Muscle of back (tissue), 11 donors: ENCODE measurements around the gene DNAH3. TPM values are rescaled to one million over a fixed set of nuclear protein-coding genes. Genes with fewer than 3 reads are reported as not detected.
"Not testable (repeated sequence)": the region's sequence is repeated elsewhere in the genome, so short reads cannot be mapped to it uniquely, and the experiment has no call there.

Experiments
- DNase-seq, 3 donors: peaks; one replicate each; pipeline versions ENCODE4 v3.0.0 to v3.0.0-alpha.2; 2013
- polyA plus RNA-seq, 10 donors: library from polyadenylated mRNA; unstranded; fragments of 120-200 nt; gene quantifications; one replicate each; pipeline ENCODE4 v1.2.1, GENCODE V29; 2013; ENCODE audit not compliant: insufficient read length in 10 of 10

Gene DNAH3
- polyA plus RNA-seq, 10 donors, result 0.03 to 0.54 (median 0.25) TPM

DNA sequence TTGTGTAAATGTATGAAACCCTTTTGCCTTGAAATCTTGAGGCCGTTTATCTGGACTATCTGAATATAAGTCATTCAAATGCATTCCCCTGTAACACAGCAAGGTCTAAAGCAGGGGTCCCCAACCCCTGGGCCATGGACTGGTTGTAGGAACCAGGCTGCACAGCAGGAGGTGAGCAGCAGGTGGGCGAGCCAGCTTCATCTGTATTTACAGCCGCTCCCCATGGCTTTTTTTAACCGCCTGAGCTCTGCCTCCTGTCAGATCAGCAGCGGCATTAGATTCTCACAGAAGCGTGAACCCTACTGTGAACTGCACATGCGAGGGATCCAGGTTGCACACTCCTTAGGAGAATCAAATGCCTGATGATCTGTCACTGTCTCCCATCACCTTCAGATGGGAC is 24.1 kb downstream of the DNAH3 start:
- DNase-seq, result no peak

DNA sequence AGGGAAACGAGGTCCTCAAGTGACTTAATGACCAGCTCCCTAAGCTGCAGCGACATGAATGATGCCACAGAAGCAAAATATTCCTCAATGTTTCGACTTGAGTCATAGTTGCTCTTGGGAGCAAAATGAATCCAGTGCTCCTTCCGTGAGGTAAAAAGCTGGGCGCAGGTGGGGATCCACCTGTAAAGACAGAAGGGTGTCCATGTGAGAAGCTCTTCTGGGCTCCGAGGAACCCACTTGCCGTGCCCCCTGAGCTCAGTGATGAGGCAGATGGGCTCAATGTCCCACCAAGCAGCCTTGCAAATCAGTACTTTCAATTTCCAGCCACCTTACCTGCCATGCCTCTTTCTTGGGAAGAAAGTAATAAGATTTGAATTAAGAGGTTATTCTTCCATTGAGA is 25.5 kb downstream of the DNAH3 start:
- no peak for DNase-seq

DNA sequence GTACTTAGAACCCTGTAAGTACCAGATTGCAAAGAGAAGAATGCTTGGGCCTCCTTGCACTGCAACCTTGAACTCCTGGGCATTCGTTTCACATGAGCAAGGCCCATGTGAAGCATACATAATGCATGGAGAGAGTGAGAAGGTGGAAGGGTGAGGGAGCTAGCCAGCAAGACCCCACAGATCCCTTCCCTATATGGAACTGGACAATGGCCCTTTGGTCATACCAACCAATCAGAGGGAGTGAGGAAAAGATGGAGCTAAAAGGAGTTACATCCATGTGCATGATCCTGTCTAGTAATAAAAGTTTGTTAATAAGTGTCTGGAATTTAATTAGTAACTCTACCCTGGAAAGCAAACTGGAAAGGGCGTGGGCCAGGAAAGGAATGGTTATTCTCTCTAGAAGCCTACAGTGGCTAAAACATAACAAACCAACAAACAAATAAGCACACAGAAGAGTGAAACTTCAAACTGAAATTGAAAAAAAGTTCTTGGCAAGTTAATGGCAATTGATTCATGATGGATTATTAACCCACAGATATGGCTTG is 29.6 kb downstream of the DNAH3 start:
- DNase-seq, result no peak

DNA sequence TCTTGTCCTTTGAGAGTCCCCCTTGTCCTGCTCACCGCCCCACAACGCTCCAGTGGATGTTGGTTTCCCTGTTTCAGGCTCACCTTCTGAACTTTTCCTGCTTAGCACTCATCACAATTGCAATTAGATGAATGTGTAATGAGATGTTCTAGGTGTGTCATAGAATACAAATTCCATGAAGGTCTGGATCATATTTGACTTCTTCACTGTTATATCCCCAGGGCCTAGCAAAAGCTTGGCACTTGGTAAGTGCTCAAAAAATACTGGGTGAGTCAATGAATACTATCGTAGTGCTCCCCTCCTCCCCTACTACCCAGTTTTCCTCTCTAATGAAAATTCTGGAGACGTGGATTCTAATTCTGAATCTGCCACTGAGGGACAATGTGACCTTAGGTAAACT is 33.1 kb downstream of the DNAH3 start:
- no peak for DNase-seq

DNA sequence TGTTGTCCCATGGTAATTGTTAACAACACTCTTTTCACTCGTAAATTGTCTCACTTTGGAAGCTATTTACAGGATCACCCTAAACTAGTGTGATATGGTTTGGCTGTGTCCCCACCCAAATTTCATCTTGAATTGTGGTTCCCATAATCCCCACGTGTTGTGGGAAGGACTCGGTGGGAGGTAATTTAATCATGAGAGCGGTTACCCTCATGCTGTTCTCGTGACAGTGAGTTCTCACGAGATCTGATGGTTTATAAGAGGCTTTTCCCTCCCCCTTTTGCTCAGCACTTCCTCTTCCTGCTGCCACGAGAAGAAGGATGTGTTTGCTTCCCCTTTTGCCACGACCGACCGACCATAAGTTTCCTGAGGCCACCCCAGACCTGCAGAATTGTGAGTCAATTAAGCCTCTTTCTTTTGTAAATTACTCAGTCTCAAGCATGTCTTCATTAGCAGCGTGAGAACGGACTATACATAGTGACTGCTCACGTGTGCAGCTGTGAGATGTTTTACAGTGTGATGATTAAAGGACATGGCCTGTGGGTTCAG is 34.4 kb downstream of the DNAH3 start:
- DNase-seq, result peak in 1 of 3 donors; percentile 7

DNA sequence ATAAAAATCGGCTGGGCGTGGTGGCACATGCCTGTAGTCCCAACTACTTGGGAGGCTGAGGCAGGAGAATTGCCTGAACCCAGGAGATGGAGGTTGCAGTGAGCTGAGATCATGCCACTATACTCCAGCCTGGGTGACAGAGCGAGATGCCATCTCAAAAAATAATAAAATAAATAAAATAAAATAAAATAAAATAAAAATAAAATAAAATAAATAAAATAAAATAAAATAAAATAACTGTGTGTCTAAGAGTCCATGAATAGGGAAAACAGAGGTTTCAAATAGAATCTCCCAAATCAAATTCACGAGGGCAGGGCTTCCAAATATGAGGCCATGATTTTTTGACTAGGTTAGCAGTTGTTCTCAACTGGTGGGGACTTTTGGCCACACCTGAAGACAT is 35.1 kb downstream of the DNAH3 start:
- not testable (repeated sequence) for DNase-seq

DNA sequence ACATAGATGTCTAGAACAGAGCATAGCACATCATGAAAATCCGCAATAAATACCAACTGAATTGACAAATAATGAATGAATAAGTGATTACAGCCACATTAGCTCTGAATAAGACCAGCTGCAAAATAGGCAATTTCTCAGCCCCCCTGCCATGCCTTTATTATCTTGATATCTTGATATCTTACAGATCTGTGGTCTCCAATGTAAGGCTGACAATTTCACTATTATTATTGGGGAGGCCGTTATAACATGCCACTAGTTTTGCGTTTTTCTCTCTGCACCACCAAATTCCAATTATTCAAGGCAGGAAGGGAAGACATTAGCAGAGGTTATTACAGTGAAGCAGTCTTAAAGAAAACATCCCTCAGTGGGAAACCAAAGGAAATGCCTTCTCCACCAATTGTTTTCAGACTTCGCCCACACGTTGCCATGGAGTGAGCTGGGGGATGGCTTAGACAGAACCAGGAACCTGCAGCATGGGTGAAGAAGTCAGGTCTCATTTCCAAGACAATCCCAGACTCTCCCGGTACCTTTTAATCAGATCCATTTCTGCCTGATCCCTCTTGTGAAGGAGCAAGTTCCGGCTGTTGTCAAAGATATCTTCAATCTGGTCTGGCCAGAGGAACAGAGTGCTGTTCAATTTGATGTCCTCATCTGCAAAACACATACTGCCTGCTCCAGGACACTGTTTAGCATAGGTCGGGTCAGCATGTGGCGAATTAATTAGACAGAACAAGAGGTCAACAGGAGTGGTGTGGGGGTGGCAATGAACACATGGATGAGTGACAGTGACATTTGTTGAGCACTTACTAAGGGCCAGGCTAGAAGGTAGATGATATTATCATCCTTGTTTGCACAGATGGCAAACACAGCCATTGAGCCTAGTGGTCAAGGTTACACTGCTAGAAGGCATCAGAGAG is 46.4 kb downstream of the DNAH3 start:
- peak in 2 of 3 donors; percentile 24 to 31 for DNase-seq

DNA sequence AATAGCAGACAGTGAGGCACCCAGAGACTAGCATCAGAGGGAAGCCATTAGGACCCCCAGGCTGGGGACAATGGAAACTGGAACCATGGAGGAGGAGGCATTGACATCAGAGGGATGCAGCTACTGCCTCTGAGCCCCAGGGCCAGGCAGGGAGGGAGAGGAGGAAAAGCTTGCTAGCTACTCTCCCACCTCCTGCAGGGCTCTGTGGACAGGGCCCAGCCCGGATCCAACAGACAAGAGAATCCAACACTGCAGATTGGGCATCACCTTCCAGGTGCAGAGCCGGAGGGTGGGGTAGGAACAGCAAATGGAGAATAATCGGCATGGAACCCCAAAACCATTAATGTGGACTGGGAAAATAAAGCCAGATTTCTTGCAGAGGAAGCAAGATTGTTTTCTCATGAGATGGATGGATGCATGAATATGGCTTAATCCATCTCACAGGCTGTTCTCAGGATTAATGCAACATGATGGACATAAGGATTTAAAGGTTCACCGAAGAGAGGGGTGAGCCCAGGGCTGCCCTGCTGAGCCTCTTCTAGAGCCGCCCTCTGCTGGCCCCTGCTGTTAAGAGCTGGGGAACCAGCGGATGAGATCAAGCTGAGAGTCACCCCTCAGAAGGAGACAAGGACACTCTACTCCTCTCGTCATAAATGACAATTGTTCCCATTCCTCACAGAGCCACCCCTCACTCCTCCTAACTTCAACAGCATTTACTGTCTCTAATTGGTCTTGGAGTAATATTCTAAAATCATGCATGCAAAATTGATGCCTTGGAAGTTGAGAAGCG is 48.8 kb downstream of the DNAH3 start:
- DNase-seq, result peak in 1 of 3 donors; percentile 9

DNA sequence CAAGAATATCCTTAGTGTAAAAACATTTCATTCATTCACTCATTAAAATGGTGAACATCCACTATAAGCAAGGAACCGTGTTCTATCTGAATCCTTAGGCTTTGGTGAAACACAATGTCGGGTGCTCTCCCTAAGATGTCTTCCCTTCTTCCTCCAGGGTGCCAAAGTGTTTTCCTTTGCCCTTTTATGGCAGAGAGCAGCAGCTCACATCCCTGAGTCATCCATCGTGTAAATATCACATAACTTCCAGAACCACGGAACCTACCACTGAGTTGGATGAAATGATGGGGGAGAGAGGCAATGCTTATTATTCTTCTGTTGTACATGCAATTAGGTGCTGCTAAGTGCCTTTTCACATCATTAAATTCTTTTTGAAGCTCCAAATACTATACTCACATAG is 50.2 kb downstream of the DNAH3 start:
- peak in 1 of 3 donors; percentile 49 for DNase-seq

DNA sequence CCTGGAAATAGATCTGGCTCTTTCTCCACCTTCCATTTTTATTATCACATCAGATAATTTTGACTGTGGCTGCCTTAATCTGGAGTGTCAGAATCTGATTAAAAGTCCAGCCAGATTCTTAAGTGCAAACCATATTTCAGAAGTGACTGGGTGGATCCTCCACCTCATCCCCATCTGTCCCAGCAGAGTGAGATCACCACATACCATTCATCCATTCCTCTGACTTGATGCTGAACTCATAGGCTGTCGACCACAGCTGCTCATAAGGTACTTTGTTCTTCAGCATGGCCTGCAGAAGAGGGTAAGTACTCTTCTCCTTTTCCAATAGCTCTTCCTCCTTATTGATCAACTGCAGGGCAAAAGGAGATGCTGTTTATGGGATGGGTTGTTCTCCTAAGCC is 53.5 kb downstream of the DNAH3 start:
- peak in 1 of 3 donors; percentile 11 for DNase-seq

DNA sequence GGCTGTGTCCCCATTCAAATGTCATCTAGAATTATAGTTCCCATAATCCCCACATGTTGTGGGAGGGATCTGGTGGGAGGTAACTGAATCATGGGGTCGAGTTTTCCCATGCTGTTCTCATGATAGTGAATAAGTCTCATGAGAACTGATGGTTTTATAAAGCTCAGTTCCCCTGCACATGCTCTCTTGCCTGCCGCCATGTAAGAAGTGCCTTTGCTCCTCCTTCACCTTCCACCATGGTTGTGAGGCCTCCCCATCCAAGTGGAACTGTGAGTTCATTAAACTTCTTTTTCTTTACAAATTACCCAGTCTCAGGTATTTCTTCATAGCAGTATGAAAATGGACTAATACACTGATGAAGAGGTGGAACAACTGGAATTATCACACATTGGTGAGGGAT is 55.9 kb downstream of the DNAH3 start:
- DNase-seq, result not testable (repeated sequence)

DNA sequence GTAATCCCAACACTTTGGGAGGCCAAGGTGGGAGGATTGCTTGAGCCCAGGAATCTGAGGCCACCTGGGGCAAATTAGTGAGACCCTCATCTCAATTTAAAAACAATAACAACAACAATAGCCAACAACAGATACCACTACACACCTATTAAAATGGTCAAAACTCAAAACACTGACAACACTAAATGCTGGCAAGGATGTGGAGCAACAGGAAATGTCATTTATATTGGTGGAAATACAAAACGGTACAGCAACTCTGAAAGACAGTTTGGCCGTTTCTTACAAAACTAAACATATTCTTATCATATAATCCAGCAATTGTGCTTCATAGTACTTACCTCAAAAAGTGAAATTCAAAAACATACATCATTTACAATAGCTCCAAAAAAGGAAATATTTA is 57.7 kb downstream of the DNAH3 start:
- no peak for DNase-seq

DNA sequence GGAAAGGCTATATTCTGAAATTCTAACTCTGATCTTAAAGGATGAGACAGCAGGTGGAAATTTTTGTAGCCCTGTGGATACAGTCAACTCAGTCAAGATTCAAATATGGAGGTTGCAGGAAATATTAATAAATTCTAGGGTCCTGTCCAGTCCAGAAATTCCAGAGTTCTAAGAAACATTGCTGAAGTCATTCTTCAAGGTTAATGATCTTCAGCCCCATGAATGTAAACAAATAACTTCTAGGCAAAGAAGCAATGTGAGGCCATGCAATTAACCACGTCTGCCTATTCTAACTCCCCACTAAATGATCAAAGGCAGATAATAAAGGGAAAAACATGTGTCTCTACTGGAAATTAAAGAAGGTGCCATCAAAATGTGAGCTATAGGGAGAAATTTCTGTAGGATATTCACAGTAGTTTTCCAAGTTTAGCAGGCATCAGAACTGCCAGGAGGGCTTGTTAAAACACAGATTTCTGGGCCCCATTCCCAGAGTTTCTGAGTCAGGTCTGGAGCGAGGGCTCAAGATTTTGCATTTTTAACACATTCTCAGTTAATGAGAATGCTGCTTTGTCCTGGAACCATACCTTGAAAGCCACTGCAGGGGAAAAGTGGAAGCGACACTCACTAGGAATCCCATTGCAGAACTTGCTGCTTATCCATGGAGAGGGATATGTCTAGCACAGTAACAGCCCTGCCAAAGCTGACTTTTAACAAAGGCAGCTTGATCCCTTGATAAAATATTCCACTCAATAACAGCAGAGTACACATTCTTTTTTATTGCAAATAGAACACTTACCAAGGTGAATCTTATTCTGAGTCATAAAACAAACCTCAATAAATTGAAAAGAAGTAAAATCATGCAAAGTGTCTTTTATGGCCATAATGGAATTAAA is 61.8 kb downstream of the DNAH3 start:
- DNase-seq, result no peak

DNA sequence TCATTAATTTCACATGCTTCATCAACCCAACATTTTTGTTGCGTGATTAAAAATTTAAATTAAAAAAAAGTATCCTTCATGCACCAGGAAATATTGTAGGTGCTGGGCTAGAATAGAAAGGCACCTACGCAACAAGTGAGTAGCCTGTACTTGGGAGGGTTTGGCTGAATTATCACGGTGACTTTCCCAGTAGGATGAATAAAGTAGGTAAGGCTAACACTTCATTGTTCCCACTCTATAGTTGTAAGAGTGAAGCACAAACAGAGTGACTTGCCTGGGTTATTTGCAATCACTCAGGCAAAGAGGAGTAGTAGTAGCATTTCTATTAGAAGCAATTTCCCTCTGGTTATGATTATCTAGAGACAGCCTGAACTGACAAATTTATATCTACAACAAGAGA is 62.5 kb downstream of the DNAH3 start:
- DNase-seq, result no peak

DNA sequence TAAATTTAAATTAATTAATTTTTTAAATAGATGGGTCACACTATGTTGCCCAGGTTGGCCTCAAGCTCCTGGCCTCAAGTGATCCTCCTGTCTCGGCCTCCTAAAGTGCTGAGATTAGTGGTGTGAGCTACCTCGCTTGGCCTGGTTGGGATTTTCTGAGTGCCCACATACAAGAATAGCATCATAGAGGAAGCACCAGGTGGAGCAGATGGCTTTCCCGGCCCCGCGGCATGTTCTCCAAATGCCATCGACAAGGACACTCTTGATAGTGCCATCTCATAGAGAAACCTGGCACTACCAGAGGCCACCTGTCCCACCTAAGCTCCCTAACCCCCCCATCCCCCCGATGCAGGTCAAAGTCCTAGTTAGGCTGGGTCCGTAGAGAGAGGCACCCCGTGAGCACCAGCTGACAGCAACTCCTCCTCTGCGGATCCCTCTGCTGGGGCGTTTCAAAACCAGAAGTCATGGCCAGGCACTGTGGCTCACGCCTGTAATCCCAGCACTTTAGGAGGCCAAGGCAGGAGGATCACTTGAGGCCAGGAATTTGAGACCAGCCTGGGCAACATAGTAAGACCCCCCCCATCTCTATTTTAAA is 65.9 kb downstream of the DNAH3 start:
- no peak for DNase-seq

DNA sequence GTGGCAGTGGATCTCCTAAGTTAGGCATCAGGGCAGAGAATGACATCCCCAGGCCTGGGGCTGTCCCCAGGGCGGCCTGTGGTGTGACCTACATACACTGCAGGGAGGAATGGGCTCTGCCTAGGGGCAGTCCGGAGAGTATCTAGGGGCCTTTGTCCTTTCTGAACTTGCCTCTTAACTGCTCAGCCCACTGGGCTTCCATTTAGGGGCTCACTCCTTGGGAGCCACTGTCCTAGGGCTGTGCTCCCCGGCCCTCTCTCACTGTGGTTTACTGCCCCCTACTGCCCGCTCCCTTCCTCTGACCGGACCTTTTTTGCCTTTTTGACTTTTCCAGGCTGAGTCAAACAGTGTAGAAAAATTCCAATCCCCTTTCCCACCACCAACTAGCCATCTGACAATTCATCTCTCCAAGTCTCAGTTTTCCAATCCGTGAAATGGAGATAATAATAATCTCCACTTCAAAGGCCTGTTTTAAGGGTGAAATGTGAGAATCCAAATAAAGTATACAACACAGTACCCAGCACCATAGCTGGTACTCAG is 66.8 kb downstream of the DNAH3 start:
- peak in 2 of 3 donors; percentile 42 to 66 for DNase-seq

DNA sequence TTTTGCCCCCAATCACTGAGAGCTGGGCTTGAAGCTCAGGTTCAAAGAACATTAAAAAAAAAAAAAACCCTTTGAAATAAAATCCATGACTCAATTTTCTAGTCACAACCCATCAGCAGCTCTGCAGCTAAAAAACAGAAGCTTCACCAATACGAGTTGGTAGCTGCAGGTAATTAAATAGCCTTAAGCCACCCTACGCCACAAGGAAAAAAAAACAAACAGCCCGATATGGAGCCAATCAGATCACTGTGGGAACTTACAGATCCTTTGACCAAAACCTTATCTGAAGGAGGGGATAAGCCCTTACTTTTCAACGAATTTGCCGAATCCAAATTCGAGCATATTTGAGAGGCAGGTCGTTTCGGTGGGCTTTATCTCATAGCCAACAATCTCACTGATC is 69.3 kb downstream of the DNAH3 start:
- DNase-seq, result no peak

DNA sequence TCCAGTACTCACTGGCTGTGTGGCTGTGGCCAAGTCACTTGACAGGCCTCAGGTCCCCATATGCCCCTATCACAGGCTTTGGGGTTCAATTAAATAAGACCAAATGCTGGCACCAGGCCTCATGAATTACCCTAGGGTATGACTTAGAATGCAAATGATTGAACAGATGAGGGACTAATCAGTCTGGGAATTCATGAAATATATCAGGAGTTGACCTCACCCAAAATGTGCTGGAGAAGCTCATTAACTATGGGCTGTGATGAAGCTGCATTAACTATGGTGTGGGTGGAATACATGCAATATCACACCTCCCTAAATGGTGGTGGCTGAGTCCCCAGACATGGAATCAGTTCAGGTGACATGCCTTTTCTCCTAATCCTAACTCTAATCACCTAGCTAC is 72.1 kb downstream of the DNAH3 start:
- no peak for DNase-seq

DNA sequence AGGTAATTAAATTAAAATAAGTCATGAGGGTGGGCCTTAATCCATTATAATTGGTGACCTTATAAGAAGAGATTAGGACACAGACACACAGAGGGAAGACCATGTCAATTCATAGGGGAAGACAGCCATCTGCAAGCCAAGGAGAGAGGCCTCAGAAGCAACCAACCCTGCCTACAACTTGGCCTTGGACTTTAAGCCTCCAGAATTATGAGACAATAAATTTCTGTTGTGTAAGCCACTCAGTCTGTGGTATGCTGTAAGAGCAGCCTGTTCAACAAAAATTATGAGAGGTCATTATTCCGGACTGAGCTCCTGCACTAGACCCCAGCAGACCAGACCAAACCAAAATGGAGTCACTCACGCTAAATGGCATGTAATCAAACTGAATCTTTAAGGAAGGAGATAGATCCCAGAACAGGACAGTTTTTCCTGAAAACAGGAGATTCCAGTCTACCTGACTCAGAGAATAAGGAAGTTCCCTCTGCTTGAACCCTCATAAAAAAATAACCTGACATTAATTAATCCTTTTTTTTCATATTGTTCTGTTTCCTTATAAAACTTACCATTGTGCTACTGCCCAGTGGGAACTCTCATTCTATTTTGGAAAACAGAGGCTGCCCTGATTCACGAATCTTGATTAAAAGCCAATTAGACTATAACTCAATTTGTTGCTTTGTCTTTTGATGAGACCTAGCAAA is 74.3 kb downstream of the DNAH3 start:
- DNase-seq, result no peak

DNA sequence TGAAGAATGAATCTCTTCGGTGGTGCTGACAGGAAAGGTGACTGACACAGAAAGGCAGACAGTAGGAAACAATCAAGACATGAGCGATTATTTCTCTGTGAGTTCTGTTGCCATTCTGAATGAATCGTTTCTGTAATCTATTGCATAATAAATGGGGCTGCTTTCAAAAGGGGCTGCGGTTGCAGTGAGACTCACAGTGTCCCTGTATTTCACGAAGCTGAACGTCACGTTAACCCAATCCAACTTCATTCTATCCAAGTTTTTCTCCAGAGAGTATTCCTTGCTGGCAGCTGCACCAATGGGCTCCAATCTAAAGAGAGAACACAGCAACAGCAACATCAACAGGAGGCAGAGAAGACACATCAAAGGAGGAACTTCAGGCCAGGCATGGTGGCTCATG is 75.4 kb downstream of the DNAH3 start:
- DNase-seq, result no peak
